Activated CD8-positive, alpha-beta memory T cell treated with anti-CD3 and anti-CD28 coated beads, Interleukin-2, amount 50 U/mL, for 4 hours (primary cell): ENCODE data around the gene AKAP7.
A peak's percentile ranks its signal among the peaks of the same experiment; 100 is the strongest.
"Not testable (repeated sequence)": the region's sequence is repeated elsewhere in the genome, so short reads cannot be mapped to it uniquely, and the experiment has no call there.

Experiments
- DNase-seq: peaks from one replicate; pipeline ENCODE4 v3.0.0-alpha.2; 2020

The AKAP7 gene

GRCh38 chr6:131257104-131257503 lies 121.8 kb downstream of the AKAP7 start:
- no peak for DNase-seq

GRCh38 chr6:131258010-131258652 lies 122.9 kb downstream of the AKAP7 start:
- no peak for DNase-seq

- DNase-seq = no peak
Observed at GRCh38 chr6:131258816-131259476, 123.7 kb downstream of the AKAP7 start.

- DNase-seq = not testable (repeated sequence)
Observed at GRCh38 chr6:131260960-131261359, 125.7 kb downstream of the AKAP7 start.

- DNase-seq = no peak
Observed at GRCh38 chr6:131262060-131262459, 126.8 kb downstream of the AKAP7 start.

- DNase-seq = no peak
Observed at GRCh38 chr6:131265939-131266338, 130.7 kb downstream of the AKAP7 start.

- DNase-seq = no peak
Observed at GRCh38 chr6:131268303-131268702, 133.0 kb downstream of the AKAP7 start.

- DNase-seq = no peak
Observed at GRCh38 chr6:131269565-131270391, 134.5 kb downstream of the AKAP7 start.

- no peak for DNase-seq
Observed at GRCh38 chr6:131270534-131270933, 135.3 kb downstream of the AKAP7 start.

- DNase-seq = no peak
Observed at GRCh38 chr6:131275273-131275672, 140.0 kb downstream of the AKAP7 start.

GRCh38 chr6:131277591-131277990 lies 142.3 kb downstream of the AKAP7 start:
- no peak for DNase-seq

GRCh38 chr6:131281471-131282270 lies 146.4 kb downstream of the AKAP7 start:
- peak; percentile 50 for DNase-seq

- no peak for DNase-seq
Observed at GRCh38 chr6:131282365-131282764, 147.1 kb downstream of the AKAP7 start.

GRCh38 chr6:131283466-131284175 lies 148.4 kb downstream of the AKAP7 start:
- DNase-seq = no peak

GRCh38 chr6:131285548-131285947 lies 150.3 kb downstream of the AKAP7 start:
- DNase-seq = no peak

GRCh38 chr6:131286469-131287040 lies 151.3 kb downstream of the AKAP7 start:
- no peak for DNase-seq

GRCh38 chr6:131288214-131288613 lies 152.9 kb downstream of the AKAP7 start:
- no peak for DNase-seq

- DNase-seq = no peak
Observed at GRCh38 chr6:131290955-131291354, 155.7 kb downstream of the AKAP7 start.

- no peak for DNase-seq
Observed at GRCh38 chr6:131292145-131292938, 157.1 kb downstream of the AKAP7 start.

GRCh38 chr6:131293472-131293911 lies 158.2 kb downstream of the AKAP7 start:
- DNase-seq = no peak

GRCh38 chr6:131295081-131295480 lies 159.8 kb downstream of the AKAP7 start:
- no peak for DNase-seq
